HG02763 (cell line): ENCODE measurements around the gene NEDD4L.

Experiments
- ATAC-seq: cut with Tn5 transposase; IDR thresholded peaks from one replicate; pipeline ENCODE4 v1.9.1; 2021; ENCODE audit warnings: mild to moderate bottlenecking, moderate library complexity; ENCODE audit not compliant: unreplicated experiment

Gene NEDD4L

DNA sequence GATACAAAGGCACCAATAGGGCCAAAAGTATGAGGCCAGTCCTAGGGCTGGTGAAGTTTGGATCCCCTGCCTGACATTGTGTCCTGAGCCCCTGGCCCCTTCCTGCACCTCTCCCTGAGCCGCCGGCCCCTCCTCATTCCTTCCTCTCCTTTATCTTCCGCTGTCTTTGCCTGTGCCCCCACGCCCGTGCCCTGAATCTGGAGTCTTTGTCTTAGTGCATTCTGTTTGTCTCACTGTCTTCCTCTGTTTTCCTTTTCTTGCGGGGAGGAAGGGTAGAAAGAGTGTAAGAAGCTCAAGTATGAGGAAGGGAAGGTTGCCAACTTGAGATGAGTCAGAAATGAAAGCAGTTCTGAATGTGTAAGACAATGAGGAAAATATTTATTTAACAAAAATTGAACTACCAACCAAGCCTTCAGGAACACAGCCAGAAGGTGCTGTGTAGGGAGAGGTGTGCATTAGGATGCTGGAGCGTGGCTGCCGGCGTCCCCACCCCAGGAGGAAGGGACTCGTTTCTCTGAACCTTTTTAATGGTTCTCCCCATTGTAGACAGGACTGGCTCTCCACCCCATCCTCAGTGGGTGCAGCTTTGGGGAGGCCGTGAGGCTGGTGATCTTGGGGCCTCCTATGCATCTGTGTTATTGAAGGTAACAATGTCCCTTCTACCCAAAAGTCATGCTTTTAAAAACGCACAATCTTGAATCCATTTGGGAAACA, 133.1 kb downstream of the NEDD4L start:
- no peak for ATAC-seq

DNA sequence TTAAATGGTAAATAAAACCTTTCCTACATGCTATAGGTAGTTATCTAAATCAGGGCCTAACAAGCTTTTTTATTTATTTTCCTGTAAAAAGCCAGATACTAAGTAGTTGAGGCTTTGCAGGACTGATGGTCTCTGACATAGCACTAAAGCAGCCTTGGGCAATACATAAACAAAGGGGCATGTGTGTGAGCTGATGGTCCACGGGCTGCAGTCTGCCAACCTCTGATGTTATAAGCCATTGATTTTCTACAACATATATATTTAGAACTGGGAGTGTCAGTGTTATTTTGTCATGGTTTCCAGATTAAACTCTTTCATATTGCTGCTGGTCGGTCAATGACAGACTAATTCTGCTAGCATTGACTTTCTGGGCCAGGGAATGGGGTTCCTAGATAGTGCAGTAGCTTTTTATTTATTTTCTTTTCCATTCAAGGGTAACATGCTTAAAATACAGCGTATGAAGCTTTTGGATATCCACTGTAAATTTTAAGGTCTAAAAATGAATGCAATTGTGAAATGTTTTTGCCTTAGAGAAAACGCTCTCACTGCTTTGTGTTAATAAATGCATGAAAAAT, 134.0 kb downstream of the NEDD4L start:
- ATAC-seq: no peak

DNA sequence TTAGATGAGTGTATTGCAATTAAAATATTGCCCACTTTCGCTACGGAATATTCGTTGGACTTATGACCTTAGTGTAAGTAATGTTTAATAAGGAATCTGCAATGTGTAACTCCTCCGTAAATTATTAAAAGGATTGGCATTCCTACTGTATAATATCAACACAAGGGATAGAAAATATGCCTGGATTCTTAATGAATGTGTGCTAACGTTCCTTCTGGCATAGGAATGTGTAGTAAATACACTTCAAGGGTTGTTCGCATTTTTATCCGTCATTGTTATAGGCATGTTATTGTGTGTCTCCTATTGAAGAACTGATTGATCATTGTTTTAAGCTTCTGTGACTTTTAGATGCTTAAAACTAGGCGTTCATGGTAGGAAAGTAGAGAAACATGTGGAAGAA, 134.5 kb downstream of the NEDD4L start:
- ATAC-seq: no peak

DNA sequence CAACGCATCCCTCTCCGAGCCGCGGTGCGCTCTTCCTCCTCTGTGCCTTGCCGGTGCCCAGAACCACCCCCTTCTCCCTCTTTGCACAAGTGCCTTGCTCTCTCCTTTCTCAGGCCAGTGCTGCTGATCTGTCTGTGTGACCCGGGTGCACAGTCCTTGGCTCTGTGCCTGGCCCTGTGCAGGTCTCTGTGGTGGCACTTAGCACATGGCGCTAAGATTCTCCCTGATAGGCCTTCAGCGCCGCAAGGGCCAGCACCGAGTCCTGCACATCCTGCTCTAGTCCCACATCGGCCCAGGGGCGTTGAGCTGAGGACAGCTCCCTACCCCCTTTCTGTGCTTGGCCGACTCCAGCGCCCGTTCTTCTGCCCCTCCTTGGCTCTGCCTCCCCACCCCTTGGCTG, 136.1 kb downstream of the NEDD4L start:
- ATAC-seq: no peak

DNA sequence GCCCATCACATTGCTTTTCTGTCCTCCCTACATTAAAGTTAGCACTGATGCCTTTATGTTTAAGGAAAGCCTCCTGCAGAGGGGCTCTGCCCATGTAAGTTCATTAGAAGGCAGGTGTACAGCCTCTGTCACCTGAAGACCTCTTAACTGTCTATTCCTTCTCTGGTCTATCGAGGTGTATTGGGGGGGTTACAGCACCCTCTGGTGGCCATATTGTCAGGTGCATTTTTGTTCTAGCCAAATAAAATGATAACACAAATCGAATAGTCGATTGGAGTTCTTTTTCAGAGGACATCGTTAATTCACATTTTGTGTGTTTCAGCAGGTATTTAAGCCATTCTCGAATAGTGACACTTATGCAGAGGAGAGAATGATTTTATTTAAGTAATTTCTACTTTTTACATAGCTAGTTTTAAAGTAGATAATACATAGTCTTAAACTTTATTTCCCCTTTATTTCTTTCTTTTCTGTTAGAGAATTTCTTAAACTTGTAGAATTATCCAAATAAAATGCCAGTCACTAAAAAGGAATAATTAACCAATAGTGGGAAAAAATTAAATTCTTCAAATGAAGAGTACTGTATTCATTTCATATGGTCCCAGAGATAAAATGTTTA, 136.8 kb downstream of the NEDD4L start:
- ATAC-seq: no peak

DNA sequence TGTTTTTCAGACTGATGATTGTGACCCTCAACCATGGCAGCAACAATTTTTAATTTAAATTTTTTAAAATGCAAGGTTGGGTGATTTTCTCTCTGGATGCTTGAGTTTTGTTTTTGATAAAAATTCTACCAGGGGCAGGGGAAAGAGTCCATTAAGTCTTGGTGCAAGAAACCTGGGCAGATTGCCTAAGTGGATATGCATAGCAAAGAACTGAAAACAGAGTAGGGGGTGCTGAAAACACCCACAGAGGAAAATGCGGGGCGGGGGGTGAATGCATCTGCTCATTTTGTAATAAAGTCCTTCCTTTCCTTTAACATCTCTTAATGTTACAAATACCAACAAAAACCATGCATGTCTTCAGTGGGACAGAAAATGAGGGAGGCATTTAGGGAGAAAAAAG, 138.0 kb downstream of the NEDD4L start:
- ATAC-seq: no peak

DNA sequence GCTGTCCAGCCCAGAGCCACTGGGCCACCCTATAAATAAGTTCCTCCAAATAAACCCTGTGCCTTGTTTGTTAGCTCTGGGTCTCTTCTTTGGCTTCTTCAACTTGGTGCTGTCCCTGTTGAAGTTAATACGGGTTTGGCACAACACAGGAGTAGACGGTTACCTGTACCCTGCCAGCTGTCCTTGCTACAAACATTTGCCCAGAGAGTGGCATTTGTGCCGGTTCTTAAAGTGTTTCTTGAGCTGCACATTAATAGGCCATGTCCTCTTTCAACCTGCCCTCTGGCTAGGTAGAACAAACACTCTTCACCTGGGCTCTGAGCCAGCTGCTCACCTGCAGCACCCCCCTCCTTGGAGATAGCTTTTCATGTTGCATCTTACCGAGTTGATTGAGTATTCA, 139.2 kb downstream of the NEDD4L start:
- ATAC-seq: no peak

DNA sequence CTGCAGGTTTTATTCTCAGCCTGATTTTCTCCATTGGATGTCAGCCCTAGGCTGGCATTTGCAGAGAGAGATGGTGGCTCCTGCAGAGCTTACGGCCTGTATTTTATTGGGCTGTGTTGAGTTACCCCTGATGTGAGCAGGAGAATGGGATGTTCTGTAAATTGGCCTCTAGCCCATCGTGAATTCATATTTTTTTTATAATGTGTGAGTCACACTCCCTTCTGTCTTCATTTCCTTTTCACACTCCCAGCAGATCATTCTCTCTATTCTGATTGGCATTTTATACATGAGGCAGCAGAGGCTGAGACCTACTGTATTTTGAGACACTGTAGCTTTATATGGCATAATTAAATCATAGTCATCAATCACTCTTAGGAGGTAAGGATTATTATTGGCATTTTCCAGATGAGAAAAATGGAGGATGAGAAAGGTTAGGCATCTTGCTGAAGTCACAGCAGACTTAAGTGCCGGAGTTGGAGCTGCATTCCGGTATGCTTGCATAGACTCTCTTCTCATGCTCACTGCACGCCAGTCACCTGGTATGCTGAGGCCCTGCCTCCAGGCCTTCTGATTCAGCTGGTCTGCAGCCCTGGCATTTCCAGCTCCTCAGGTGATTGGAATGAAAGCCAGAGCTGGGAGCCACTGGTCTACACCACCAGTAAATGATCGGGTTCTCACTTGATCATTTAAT, 142.4 kb downstream of the NEDD4L start:
- ATAC-seq: no peak

DNA sequence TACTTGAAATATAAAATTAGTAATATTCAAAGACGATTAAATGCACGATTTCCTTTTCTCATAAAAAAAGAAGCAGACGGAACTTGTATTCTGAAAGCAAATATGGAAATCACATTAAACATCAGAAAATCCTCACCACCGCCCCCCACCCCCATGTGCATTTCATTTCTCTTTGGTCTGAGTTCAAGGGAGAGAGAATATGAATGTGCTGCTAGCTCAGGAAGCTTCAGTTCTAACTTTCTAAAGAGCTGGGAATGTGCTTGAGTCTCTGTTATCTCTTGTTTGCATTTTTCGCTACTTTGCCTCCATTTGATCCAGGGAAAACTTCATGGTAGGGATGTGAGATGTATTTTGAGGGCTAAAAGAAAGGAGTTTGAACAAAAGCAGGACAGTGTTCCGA, 143.6 kb downstream of the NEDD4L start:
- ATAC-seq: no peak

DNA sequence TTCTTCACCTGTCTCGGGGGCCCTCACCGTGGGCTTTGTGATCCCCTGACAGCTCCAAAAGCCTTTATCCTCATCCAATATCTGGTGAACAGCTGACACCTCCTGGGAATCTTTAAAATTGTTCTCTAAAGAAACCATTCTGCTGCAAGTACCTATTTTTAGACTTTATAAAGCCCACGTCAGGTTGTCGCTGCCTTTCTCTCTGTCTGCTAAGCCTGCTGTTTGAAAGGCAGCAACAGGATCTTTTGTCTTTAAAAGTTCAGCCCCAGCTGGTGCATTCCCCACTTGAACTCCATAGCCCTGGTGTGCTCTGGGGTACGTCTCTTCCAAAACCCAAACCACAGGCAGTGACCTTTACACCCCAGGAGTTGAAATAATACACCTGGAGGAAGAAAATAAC, 145.0 kb downstream of the NEDD4L start:
- no peak for ATAC-seq

DNA sequence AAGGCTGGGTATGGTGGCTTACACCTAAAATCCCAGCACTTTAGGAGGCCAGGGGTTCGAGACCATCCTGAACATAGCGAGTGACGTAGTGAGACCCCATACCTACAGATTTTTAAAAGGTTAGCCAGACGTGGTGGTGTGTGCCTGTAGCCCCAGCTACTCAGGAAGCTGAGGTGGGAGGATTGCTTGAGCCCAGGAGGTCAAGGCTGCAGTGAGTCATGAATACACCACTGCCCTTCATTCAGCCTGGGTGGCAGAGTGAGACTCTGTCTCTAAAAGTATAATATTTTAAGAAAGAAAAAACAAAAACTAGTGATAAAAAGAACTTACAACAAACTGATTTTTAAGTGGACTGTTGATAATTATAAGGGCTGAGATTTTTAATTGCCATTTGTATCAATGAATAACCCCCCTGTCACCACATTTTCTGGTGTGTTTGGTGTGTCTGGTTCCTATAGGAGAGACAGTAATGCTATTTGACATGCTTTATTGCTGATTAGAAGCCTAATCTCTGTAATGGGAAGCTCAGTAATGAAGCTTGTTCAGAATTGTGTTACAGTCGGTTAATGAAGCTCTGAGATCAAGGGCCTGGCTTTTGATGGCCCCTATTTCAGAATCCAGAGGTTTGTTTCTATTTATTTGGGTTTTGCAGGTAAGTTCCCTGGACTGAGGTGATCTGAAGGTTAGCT, 147.0 kb downstream of the NEDD4L start:
- ATAC-seq: no peak

DNA sequence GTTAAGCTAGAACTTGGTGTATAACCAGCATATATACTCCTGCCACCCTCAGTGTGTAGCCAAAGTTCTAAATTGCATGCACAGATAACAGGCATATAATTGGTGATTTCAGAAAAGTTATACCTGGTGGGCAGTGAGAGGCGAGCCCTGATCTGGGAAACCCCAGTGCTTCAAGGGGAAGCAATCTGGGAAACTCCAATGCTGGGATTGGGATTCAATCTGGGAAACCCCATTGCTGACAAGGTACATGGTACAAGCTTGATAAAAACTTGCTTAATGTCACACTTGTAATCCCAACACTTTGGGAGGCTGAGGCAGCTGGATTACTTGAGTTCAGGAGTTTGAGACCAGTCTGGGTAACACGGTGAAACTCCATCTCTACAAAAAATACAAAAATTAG, 147.6 kb downstream of the NEDD4L start:
- no peak for ATAC-seq

DNA sequence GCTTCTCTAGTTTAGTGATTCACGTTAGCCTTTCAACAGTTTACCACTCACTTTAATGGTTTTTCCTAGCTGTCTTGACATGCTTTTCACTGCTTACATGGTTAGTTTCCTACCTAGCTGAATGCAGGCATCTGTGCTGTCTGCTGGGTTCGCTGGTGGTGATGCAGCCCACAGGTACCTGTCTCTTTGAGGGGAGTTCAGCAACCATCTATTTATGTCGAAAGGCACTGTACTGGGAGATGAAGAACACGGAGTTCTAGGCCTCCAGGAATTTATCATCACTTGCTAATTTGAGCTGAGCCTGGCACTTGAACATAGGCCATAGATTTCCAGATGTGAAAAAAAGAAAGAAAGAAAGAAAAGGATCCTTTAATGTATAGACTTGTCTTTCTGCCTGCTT, 148.5 kb downstream of the NEDD4L start:
- ATAC-seq: no peak

DNA sequence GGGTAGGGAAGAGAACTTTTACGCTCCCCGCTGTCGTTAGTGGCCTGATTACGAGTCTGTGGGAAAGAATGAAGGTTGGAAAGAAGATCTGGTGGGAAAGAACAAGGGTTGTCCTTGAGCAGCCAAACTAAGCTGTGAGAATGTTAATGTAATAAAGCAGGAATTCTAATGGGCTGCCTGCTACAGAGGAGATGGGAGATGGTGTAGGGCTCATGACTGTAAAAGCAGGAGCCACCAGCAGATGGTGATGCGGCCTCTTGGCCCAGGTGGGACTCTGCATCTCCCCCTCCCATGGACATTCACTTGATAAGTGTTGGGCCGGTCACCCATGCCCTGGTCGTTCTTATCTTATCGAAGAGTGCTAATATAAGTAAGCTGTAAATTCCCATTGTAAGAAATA, 150.0 kb downstream of the NEDD4L start:
- ATAC-seq: no peak

DNA sequence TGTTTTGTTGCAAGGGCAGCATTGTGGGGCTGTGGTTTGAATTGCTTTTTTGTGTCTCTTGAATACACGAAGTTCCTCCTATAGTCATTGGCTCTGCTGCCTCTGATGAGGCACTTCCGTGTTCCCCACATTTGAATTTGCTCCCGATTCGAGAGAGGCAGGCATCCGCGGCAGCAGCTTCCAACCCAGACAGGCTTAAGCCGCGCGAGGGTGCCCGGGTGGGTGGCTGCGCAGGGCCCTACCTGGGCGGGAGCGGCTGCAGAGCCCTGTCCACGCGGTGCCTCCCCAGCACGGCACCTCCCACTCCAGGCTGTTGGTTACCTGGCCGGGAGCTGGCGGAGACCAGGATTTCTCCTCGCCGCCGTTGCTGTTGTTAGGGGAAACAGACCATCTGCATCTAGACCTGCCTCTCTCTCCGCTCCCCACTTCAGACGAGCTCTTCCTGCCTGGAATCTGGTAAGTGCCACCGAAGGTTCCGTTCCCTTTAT, 151.3 kb downstream of the NEDD4L start:
- no peak for ATAC-seq

DNA sequence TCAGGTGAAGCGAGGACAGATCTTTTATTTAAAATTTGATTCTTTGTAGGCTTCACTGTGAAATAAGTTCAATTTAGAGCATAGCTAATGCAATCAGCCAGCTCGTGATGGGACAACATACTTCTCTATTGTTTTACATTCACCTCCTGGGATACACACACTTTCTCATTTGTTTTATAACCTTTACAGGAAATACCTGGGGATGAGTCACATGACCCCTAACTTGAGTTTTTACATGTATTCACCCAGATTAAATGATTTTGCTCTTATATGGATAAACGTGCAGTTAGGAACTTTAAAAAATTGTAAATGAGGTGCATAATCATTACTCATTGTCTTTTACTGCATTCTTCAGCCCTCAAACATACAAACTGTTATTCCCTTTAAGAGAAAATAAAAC, 152.1 kb downstream of the NEDD4L start:
- ATAC-seq: no peak

DNA sequence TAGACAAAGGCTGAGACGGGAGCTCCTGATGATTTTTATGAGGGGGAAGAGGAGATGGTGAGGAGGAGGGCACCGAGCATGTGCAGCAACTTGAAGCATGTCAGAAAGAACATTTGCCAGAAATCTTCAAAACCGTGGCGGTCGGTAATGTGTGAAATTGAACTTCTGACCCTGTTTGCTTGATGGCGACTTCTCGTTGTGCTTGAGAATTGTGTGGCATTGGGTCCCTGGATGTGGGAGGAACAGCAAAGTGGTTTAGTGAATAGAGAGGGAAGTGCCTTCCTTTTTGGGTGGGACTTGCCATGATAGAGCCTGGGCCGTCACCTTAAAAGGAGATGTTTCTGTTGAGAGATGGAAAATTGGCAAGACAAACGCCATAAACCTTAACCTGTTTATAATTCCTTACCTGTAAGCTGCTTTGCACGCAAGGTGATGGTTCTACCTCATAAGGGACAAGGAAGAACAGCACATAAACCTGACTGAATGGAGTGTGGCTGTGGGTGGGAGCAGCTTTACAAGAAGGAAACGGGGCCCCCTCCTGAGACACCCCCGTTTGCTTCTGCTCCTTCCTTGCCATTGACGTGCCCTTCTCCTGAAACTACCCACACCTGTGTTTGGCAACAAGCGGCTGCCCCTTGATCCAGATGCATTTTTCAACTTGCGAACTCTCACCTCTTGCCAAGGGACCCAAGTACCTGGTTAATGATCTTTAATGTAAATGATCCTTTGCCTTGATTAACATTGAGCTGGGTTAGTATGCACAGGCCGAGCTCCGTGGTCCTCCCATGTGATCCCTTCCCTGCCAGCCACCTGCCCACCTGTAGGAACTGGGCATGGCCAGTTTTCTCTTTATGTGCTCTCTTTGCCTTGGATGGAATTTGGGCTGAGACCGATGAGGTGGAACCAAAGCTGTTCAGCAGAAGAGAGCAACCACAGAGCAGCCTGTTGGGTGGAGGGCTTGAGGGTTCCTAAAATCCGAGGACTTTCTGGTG, 153.2 kb downstream of the NEDD4L start:
- ATAC-seq: no peak

DNA sequence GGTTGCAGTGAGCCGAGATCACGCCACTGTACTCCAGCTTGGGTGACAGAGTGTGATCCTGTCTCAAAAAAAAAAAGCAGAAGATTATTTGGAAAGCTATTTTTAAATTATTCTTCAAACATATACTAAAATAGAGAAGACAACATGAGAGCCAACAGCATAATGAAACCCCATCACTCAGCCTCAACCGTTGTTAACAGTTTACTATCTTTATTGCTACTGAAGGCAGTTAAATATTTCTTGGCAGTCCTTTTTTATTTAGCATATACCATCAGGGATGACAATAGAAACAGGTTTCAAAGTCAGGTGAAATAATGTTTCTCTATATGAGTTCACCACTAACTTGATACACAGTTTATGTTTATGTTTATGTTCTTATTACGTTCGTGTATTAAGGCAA, 157.2 kb downstream of the NEDD4L start:
- no peak for ATAC-seq

DNA sequence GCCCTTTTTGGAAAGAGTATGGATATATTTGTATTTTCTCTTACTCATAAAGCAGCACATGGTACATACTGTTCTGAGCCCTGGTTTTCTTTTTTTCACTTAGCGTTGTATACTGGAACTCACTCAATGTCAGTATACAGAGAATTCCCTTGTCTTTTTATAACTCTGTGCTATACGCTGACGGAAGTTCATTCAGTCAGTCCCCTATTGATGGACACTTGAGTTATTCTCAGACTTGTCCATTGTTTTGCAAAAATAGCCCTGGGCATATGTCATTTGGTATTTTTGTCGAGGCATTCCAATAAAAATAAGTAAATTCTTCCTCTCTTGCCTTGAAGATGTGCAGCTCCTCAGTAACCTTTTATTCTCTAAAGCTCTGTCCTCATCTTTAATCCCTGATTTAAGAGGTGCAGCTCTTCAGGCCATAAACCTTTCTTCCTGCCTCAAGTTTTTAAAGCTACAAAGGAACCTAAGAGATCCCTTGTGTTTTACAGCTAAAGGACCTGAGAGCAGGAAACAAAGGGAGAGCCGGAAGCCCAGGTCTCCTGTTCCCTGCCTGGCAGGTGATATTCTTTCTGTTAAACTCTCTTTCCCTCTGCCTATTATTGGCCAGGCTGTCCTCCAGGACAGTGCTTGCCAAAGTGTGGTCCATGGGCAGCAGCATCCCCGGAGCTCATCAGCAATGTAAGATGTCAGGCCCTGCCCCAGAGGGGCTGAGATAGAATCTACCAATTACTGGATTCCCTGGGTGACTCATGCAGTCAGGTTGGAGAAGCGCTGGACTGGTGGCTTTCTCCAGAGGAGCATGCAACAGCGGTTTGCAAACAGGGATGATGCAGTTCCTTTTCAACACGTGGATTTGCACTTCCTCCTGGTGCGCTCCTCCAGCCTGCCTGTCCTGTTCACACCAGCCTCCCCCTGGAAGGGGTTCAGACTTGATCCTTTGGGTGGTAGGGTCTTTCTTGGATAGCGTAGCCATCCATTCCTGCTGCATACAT, 158.0 kb downstream of the NEDD4L start:
- no peak for ATAC-seq
